Smooth muscle cell (in vitro differentiated cells): Measurements from ENCODE around the gene COL18A1. TPM values are rescaled to one million over a fixed set of nuclear protein-coding genes. Genes with fewer than 3 reads are reported as not detected.

ENCODE experiments used
- DNase-seq: peaks from one replicate; lab custom pipeline; 2025; ENCODE audit not compliant: unreplicated experiment; lab: John Stamatoyannopoulos, UW
- H2AFZ ChIP-seq: fragments of 200-600 bp; sonication (generic); 2 replicates; pipeline ENCODE4 v1.6.0; 2016; ENCODE audit warnings: antibody characterized with exemption, low read depth, mild to moderate bottlenecking
- H3F3A ChIP-seq: fragments of 200-600 bp; sonication (generic); 2 replicates; pipeline ENCODE4 v1.6.0; 2017; ENCODE audit warnings: antibody characterized with exemption, low read depth
- H3K27ac ChIP-seq: fragments of 200-600 bp; sonication (generic); 2 replicates; pipeline ENCODE4 v1.5.1; 2016; ENCODE audit warnings: low read depth, mild to moderate bottlenecking
- H3K27me3 ChIP-seq: fragments of 200-600 bp; sonication (generic); 2 replicates; pipeline ENCODE4 v1.6.1; 2016; ENCODE audit warnings: low read depth, mild to moderate bottlenecking
- H3K36me3 ChIP-seq: fragments of 200-600 bp; sonication (generic); 2 replicates; pipeline ENCODE4 v1.5.1; 2016; ENCODE audit warnings: low read depth
- H3K4me1 ChIP-seq: fragments of 200-600 bp; sonication (generic); 2 replicates; pipeline ENCODE4 v1.5.1; 2016; ENCODE audit warnings: low read depth
- H3K4me2 ChIP-seq: fragments of 200-600 bp; sonication (generic); 2 replicates; pipeline ENCODE4 v1.6.0; 2016; ENCODE audit warnings: mild to moderate bottlenecking
- H3K4me3 ChIP-seq: fragments of 200-600 bp; sonication (generic); 2 replicates; pipeline ENCODE4 v1.5.1; 2016; ENCODE audit warnings: mild to moderate bottlenecking
- H3K79me2 ChIP-seq: fragments of 200-600 bp; sonication (generic); 2 replicates; pipeline ENCODE4 v1.6.0; 2016; ENCODE audit warnings: low read depth, mild to moderate bottlenecking
- H3K9ac ChIP-seq: fragments of 200-600 bp; sonication (generic); 2 replicates; pipeline ENCODE4 v1.6.0; 2016; ENCODE audit warnings: low read depth
- H3K9me3 ChIP-seq: fragments of 200-600 bp; sonication (generic); replicated peaks from 2 replicates; pipeline ENCODE4 v1.5.1; 2016; ENCODE audit warnings: low read depth
- H4K20me1 ChIP-seq: fragments of 200-600 bp; sonication (generic); 2 replicates; pipeline ENCODE4 v1.6.0; 2016; ENCODE audit warnings: low read depth
- CTCF ChIP-seq: fragments of 200-600 bp; sonication (generic); IDR thresholded peaks from 2 replicates; pipeline ENCODE4 v1.5.1; 2017; ENCODE audit warnings: borderline replicate concordance, mild to moderate bottlenecking, antibody characterized with exemption; ENCODE audit not compliant: insufficient read depth, poor library complexity, severe bottlenecking
- WGBS: methylation state at CpG from one replicate; pipeline ENCODE4 v1.1.7; 2016; ENCODE audit warnings: low lambda C conversion rate; 5-methylcytosine and 5-hydroxymethylcytosine counted together
- polyA plus RNA-seq: library from polyadenylated mRNA; unstranded; fragments of >200 nt; fragmentation: Nextera tagmentation; extraction: Ambion mirVana; gene quantifications from 2 replicates; pipeline ENCODE4 v1.2.1, GENCODE V29; 2016
- total RNA-seq: library from RNA; depleted of rRNA; stranded (reverse); fragments of >200 nt; gene quantifications from 2 replicates; pipeline ENCODE4 v1.2.3, GENCODE V29; 2014

Gene COL18A1
- total and polyA plus RNA-seq, 2 experiments from 2014 or later: 192 to 485 TPM

GRCh38 chr21:45481566-45481965 is 76.6 kb downstream of the COL18A1 start:
- Histone ChIP-seq H3K36me3 (no peaks in the 10 kb centered on the region), H4K20me1 (peaks cover 27% of the 10 kb centered on the region), H3K9ac (no peak overlapping the region), H3K4me2 (no peak overlapping the region), H3K4me3 (no peak overlapping the region), H3K9me3 (no peaks in the 10 kb centered on the region), H3K27me3 (no peaks in the 10 kb centered on the region), H3K4me1 (no peaks in the 10 kb centered on the region), H3K27ac (no peak overlapping the region), H2AFZ (no peak overlapping the region), H3K79me2 (peaks cover under 1% of the 10 kb centered on the region), H3F3A (no peaks in the 10 kb centered on the region)
- DNase-seq: no peak
- 96% methylated on average over 16 of the region's 16 CpGs for WGBS
- TF ChIP-seq CTCF: no peak

- Histone ChIP-seq H2AFZ (no peak overlapping the region), H3K36me3 (no peaks in the 10 kb centered on the region)
These were observed 77.3 kb downstream of the COL18A1 start for GRCh38 chr21:45481977-45482898.

GRCh38 chr21:45482899-45483821 is 78.2 kb downstream of the COL18A1 start:
- H3K27ac ChIP-seq: no peak overlapping the region
- no peak overlapping the region for H3K9ac ChIP-seq
- H4K20me1 ChIP-seq: peaks cover 13% of the 10 kb centered on the region
- H3F3A ChIP-seq: no peaks in the 10 kb centered on the region
- H3K79me2 ChIP-seq: no peaks in the 10 kb centered on the region
- WGBS: 94% methylated on average over 35 of the region's 40 CpGs
- no peak for TF ChIP-seq CTCF
- H3K4me2 ChIP-seq: no peak overlapping the region
- H3K36me3 ChIP-seq: no peaks in the 10 kb centered on the region
- no peak overlapping the region for H2AFZ ChIP-seq
- no peak for DNase-seq
- H3K4me3 ChIP-seq: no peak overlapping the region
- no peaks in the 10 kb centered on the region for H3K27me3 ChIP-seq
- H3K9me3 ChIP-seq: no peaks in the 10 kb centered on the region
- peaks cover 1% of the 10 kb centered on the region for H3K4me1 ChIP-seq

More at GRCh38 chr21:45481977-45482898, 77.3 kb downstream of the COL18A1 start:
- WGBS: 94% methylated on average over 33 of the region's 33 CpGs
- peaks cover 20% of the 10 kb centered on the region for H4K20me1 ChIP-seq
- H3K79me2 ChIP-seq: no peaks in the 10 kb centered on the region
- no peak overlapping the region for H3K4me3 ChIP-seq
- H3K27ac ChIP-seq: no peak overlapping the region
- DNase-seq: no peak
- H3K4me1 ChIP-seq: no peaks in the 10 kb centered on the region
- no peaks in the 10 kb centered on the region for H3K9me3 ChIP-seq
- H3K4me2 ChIP-seq: no peak overlapping the region
- no peaks in the 10 kb centered on the region for H3K27me3 ChIP-seq
- no peaks in the 10 kb centered on the region for H3F3A ChIP-seq
- no peak overlapping the region for H3K9ac ChIP-seq
- TF ChIP-seq CTCF: no peak
